NCI-H1417 (cell line): ENCODE measurements around the gene RNU6-8.

Experiments used
- DNase-seq, 3 experiments: peaks; one replicate each; lab custom pipeline; 2025; lab: John Stamatoyannopoulos, UW

RNU6-8 gene

GRCh38 chr14:32202998-32203882, at the start of gene RNU6-8:
RNU6-8 (minus strand) TSS chr14:32203269.
- DNase-seq: peak; percentile 93 to 98 (median 96)

GRCh38 chr14:32252030-32252670, 49.1 kb upstream of the RNU6-8 start:
- DNase-seq: peak; percentile 69 to 90 (median 79)

GRCh38 chr14:32251530-32251929, 48.5 kb upstream of the RNU6-8 start:
- no peak for DNase-seq

GRCh38 chr14:32250681-32251080, 47.6 kb upstream of the RNU6-8 start:
- no peak for DNase-seq

GRCh38 chr14:32249780-32250179, 46.7 kb upstream of the RNU6-8 start:
- DNase-seq: no peak

GRCh38 chr14:32249371-32249770, 46.3 kb upstream of the RNU6-8 start:
- no peak for DNase-seq

DNA sequence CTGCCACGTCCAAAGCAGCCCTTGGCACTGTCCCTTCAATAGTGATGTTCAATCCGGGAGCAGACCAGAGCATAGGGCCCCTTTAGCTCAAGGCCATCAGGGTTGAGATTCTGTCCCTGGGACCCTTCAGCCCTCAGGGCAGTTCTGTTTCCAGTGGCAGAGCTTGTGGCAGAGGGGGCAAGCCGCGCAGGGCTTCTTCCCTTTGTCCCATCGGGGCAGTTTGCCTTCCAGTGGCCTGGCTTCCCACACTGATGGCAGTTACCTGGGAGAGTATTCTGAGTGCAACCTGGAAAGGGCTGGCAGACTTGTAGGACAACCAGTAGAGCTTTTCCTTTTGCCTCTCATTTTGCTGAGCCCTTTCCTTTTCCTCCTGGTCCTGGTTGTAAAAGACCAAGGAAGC, 43.7 kb upstream of the RNU6-8 start:
- DNase-seq: no peak

GRCh38 chr14:32244404-32244803, 41.3 kb upstream of the RNU6-8 start:
- peak in 1 of 3 experiments; percentile 31 for DNase-seq

GRCh38 chr14:32233260-32233659, 30.2 kb upstream of the RNU6-8 start:
- no peak for DNase-seq

DNA sequence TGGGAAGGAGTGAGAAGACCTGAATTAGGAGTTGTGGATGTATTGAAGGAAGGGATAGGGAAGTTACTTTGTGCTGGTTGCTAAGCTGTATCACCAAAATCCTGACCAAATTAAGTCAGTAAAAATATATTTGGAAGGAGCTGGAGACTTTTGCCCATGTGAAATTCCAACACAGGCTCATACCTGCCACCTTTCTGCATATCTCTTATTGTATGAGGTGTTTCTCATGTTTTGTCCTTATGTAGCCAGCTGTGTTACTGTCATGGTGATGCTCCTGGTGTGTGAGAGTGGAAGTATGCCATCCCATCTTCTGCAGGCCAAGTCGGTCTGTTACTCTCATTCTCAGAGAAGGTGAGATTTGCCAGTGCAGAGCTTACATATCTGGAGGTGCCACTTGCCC, 29.4 kb upstream of the RNU6-8 start:
- no peak for DNase-seq

GRCh38 chr14:32230695-32231280, 27.7 kb upstream of the RNU6-8 start:
- DNase-seq: no peak

DNA sequence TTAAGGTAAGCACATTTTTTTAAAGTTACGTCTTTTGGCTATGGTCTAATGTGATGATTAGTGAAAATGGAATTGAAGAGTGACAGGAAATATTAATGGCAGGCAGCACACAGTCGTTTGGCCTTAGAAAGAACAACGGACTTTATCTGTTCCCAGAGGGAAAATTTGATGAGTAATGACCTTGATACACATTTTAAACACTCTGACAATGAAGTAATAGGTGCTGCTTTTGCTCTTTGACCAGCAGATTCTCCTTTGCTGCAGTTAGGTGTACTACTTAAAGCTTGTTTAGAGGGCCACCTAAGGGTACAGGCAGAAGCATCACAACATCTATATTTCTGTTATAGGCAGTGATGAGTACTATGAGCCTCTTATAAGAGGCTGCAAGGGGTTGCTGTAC, 27.1 kb upstream of the RNU6-8 start:
- DNase-seq: peak in 1 of 3 experiments; percentile 21

DNA sequence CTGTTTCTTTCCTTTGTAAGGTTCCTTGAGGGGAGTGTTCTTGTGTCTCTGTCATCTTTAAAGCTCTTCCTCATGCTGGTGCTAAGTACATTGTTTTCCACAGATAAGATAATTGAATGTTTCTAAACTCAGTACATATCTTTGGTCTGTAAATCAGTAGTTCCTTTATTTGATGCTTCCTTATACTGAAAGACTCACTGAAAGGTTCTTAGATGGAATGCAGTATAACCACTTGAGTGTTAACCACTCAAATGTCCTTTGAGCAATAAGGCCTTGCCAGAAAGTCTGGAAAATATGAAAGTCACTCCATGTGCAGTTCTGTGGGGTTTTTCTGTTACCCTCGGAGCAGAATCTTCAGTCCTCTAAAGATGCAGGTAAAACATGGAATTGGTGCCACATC, 23.0 kb upstream of the RNU6-8 start:
- no peak for DNase-seq

- peak in 1 of 3 experiments; percentile 50 for DNase-seq
Measured at GRCh38 chr14:32225378-32225920, 22.4 kb upstream of the RNU6-8 start.

GRCh38 chr14:32224737-32225377, 21.8 kb upstream of the RNU6-8 start:
- DNase-seq: peak in 2 of 3 experiments; percentile 49 to 69

DNA sequence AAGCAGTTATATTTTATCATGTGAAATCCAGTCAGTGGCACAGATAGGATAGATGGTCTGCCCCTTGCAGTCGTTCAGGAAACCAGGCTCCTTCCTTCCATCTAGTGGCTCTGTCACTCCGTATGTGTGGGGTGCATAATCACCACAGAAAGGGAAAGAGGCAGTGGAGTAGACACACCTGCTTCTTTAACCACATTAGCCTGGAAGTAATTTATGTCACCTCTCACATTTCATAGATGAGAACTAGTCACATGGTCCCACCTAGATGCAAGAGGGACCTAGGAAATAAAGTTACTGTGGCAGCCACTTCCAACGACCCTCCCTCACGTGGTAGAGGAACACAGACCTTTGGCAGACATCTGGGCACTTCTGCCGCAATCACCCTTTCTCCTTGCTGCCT, 14.2 kb upstream of the RNU6-8 start:
- peak; percentile 66 to 88 (median 78) for DNase-seq

- DNase-seq: no peak
Measured at GRCh38 chr14:32212833-32213232, 9.8 kb upstream of the RNU6-8 start.

DNA sequence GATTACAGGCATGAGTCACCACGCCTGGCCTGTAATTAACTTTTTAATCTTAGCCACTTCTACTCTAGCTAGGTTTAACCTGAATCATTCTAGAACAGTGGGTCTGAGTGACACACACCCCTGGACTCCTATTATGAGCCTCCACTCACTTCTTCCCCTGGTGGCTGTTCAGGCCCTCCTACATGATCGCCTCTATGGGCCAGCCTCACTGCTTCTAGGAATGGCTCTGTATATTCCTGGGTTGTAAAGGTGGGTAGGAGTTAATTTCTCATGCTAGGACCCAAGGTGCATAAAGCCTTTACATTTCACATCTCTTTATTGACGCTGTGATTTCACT, 8.0 kb upstream of the RNU6-8 start:
- no peak for DNase-seq

DNA sequence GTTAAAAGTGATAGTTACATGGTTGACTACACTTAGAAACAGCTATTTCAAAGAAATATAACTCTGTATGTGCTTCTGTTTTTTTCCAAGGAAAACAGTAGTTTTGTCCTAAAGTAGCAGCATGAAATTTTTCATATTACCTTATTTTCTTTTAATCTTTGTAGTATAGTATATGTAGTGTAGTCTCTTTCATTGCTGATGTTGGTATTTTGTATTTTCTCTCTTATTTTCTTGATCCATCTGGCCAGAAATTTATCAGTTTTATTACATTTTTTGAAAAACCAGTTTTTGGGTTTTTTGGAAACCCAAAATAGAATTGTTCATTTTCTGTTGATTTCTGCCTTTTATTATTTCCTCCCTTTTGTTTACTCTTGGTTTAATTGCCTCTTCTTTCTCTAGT, 6.4 kb upstream of the RNU6-8 start:
- DNase-seq: no peak

DNA sequence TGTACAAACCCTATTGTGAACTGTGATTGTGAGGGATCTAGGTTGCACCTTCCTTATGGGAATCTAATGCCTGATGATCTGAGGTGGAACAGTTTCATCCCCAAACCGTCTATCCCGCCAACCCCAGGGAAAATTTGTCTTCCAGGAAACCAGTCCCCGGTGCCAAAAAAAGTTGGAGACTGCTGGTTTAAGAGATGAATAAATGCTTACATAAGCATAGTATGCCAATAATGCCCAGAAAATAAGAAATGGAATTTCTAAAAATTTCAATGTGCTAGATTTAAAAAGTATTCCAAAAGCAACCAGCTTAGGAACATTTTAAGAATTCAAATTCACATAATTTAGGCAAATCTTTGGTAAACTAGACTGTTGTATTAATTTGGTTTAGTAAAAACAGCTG, 5.4 kb upstream of the RNU6-8 start:
- DNase-seq: no peak

GRCh38 chr14:32206552-32206951, 3.5 kb upstream of the RNU6-8 start:
- DNase-seq: no peak

GRCh38 chr14:32205984-32206383, 2.9 kb upstream of the RNU6-8 start:
- no peak for DNase-seq
